CD4-positive, alpha-beta T cell treated with Interleukin-15 for 4 hours (primary cell): ENCODE data around the gene NPBWR2.
"Not testable (repeated sequence)": the region's sequence is repeated elsewhere in the genome, so short reads cannot be mapped to it uniquely, and the experiment has no call there.

Experiments
- DNase-seq: peaks from one replicate; pipeline ENCODE4 v3.0.0-alpha.2; 2020; ENCODE audit warnings: low spot score

Gene NPBWR2

DNA sequence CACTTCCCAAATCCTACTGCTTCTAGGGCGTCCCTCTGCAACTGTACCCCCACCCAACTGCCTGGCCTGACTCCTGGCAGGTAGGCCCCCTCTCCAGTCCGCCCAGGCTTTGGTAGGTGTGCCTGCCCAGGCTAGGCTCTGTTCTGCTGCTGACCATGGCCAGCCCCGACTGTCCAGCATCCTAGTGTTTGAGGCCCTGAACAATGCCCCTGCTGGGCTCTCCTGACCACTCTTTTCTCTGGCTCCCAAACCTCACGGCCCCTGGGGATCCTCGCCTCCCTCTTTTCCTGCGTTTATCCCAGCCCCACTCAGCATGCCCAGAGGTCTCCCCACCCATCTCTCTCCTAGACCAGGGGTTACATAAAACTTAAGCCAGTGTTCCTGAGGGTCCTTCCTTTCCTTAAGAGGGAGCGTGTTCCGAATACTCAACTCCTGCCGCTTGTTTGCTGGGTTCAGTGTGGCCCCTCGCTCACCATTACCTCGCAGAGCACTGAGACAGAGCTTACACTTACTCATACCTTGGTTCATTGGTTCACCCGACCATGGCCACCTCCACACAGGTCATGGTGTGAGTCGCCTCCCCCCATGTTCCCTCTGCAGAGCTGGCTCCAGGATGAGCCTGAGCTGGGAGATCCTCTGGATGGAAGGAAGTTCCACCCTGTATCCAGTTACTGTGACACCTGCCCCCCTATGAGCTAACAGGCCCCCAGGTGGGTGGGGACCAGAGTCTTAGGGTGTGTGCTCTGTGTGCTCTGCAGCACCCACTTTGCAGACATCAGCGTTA lies 35.8 kb upstream of the NPBWR2 start:
- no peak for DNase-seq

DNA sequence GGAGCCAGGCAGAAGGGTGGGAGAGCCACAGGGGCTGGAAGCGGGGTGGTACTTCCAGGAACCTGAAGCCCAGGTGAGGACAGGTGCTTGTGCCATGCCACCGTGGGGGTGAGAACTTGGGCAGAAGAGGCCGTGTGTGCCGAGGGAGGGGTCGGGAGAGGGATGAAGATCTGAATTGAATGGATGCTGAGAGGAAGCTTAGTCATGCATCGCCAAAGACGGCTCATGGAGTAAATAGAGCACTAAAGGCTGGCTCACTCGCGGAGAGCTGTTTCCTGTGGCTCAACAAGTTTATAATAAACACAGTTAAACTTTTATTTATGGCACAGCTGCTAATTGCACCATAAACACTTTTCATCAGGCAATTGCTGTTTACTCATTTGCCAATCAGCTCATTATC lies 35.2 kb upstream of the NPBWR2 start:
- DNase-seq = no peak

DNA sequence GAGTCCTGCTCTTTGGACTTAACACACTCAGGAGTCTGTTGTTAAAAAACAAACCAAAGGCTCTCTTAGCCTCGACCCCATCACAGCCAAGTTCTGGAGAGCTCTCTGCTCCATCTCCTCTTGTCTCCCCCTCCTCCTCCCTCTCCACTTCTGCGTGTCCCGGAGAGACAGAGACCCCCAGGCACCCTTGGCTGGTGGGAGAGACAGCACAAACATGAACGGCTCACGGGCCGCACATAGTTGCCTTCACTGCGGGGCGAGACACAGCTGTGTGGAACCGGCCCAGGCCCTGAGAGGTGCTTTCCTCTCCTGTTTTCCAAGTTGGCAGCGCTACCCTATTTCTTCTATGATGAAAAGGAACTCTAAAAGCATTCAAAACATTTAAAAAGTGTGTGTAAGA lies 33.6 kb upstream of the NPBWR2 start:
- no peak for DNase-seq

DNA sequence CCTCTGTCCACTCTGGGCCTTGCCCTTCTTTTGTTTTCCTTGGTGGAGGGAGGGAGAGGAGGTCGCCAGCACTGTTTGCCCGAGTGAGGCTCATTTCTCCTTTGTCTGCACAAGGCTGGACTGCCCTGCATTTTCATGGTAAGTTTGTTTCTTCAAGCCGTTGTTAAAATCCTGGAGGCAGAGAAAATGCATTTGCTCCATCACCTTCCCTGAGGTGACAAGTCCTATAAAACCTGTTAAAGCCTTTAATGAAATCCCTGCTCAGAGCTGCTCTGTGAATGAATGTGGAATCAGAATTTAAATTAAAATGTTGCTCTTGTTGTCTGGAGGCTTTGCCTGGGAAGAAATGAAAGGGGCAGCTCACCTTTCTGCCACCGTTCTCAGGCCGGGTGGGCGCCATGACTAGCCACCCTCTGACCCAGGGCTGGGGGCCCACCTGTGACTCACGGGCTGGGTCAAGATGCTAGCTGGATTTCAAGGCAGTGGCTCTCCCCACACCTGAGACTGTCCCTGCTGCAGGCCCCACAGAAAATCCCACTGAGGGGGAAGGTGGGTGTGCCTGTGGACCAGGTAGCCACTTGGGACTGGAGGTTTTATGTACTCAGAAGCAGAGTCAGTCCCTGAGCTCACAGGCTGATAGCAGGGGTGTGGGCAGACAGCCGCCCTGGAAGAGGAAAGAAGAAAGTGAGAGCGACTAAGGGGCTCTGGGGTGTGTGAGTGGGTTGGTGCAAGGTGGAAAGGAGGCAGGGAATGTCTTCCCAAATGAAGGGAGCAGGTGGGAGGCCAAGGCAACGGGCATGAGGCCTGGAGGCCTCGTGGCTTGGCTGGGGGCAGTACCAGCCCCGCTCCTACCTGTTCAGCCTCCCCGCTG lies 32.9 kb upstream of the NPBWR2 start:
- DNase-seq = no peak

DNA sequence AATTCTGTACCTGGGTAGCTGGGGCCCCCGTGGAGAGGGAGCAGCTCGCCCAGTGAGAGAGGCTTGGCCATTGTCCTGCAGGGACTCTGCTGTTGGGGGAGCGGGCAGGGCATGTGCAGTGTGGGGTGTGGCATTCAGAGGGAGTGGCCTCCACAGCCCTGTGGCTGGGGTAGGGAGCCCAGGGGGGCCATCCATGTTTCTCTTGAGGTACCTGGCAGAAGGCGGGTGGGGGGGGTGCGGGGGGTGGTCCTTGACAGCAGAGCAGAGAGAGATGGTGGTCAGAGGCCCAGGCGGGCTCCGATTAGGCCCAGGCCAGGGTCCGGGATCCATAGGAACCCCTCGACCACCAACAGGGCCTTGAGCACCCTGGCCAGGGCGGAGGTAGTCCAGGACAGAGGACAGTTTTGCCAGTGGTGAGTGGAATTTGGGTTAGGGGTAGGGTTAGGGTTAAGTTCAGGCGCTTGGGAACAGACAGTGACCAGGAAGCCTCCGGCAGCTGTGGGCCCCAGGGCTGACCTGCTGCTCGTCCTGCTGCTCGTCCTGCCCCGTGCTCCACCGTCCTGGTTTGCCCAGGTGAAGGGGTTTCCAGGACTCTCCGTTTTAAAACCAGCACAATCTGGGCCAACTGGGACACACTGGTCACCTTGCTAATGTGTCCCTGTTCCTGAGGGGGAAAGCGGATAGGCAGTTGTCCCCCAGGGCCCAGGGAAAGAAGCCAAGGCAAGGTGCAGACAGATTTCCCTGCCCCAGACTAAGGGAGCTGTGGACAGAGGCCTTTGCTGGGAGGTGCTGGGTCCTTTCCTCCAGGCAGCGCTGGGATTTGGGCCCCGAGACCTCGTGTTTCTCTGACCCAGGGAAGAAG lies 32.1 kb upstream of the NPBWR2 start:
- DNase-seq = no peak

DNA sequence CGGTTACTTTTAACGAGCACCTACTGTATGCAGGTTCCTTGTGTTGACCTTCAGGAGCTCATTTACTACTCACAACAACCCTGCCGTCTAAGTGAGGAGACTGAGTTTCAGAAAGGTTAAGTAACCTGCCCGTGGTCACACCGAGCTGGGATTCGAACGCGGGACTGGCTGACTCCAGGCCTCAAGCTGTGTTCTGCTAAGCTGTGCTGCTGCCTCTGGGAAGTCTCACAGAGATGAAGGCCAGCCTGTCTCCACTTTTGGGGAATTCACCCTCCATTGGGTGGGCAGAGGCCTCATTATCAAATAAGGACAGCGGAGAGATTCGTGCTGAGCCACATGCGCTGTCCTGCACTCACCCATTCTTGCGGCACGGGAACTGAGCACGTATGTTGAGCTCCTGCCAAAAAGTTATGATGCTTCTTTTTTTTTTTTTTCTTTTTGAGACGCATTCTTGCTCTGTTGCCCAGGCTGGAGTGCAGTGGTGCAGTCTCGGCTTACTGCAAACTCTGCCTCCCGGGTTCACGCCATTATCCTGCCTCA lies 31.0 kb upstream of the NPBWR2 start:
- DNase-seq = no peak

DNA sequence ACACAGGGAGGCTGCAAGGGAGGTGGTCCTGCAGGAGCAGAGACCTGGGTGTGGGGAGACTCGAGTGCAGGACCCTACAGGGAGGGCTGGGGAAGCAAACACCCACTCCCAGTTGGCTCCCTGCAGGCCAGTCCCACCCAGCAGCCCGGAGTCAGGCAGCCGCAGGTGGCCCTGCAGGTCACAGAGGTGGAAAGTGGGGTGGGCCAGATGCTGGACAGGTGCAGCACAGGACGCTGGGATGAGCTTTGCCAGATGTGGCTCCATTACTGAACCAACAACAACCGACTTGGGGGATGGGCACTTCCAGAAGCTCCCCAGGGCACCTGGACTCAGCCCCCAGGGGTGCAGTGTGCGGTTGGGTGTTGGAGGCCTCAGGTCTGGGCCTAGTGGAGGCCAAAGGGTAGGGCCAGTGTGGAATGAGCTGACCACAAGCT lies 30.2 kb upstream of the NPBWR2 start:
- DNase-seq = no peak

DNA sequence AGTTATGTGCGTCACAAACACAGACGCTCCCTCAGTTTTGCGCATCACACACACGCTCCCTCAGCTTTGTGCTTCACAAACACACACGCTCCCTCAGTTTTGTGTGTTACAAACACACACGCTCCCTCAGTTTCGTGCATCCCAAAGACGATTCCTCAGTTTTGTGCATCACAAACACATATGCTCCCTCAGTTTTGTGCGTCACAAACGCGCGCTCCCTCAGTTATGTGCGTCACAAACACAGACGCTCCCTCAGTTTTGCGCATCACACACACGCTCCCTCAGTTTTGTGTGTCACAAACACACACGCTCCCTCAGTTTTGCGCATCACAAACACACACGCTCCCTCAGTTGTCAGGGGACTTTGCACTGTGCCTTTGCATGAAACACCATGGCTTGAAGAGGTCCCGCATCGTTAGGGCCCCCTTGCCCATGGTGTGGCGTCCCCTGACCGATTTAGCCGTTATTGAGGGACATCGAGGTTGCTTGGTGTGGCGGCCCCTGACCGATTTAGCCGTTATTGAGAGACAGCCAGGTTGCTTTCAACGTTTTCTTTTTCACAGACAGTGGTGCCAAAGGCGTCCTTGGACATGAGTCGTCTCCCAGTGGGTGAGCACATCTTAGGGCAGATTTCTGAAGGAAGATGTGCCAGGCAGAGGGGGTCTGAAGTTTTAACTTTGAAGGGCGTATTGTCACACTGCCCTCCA lies 28.8 kb upstream of the NPBWR2 start:
- DNase-seq = no peak

DNA sequence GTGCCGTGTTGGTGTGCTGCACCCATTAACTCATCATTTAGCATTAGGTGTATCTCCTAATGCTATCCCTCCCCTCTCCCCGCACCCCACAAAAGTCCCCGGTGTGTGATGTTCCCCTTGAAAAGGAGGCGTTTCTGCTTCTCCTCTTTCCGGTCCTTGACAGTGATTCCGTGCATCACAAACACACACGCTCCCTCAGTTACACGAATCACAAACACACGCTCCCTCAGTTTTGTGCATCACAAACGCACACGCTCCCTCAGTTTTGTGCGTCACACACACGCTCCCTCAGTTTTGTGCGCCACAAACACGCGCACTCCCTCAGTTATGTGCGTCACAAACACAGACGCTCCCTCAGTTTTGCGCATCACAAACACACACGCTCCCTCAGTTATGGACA lies 27.4 kb upstream of the NPBWR2 start:
- DNase-seq = not testable (repeated sequence)

DNA sequence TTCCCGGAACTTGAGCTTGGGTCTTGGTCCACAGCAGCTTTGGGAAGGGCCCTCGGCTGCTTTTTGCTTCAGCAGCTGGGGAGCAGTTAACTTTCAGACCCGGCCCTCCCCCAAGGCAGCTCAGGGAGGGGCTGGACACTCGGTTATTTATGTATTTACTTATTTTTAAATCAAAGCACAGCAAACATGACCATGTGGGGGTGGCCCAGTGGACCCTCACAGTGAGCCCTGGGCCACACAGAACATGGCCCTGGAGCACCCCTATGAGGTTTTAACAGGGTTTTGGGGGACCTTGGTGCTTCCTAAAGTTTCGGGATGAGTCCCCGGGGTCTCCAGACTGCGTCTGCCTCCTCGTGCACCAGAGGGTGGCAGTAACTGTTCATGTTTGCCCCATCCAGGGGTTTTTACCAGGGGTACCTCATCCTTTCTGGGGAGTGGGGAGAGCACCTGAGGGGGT lies 26.6 kb upstream of the NPBWR2 start:
- DNase-seq = no peak

DNA sequence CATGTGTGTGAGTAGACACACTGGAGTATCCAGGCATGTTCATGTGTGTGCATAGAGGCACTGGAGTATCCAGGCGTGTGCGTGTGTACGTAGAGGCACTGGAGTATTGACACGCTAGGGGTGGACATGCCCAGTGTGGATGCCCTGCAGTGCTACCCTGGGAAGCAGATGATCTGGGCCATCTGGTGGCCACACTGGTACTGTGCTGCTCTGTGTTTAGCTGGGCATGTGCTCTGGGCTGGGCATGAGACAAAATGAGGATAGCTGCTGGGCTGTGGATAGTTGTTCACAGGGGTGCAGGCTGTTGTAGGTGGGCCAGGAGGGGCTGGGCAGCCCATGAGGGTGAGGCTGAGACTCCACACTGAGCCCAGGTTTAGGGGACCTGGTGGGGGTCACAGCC lies 24.0 kb upstream of the NPBWR2 start:
- no peak for DNase-seq

DNA sequence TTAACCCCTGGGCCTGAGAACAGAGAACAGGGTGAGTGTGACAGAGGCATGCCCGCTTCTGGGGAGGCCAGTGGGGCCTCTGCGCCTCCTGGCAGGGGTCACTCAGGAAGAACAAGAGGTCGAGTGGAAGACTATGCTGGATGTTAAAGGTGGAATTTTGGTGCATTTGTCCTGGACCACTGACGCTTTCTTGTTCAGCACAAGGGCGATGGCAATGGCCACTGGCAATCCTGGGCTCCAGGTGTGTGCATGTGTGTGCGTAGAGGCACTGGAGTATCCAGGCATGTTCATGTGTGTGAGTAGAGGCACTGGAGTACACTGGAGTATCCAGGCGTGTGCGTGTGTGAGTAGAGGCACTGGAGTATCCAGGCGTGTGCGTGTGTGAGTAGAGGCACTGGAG lies 23.5 kb upstream of the NPBWR2 start:
- DNase-seq = no peak

DNA sequence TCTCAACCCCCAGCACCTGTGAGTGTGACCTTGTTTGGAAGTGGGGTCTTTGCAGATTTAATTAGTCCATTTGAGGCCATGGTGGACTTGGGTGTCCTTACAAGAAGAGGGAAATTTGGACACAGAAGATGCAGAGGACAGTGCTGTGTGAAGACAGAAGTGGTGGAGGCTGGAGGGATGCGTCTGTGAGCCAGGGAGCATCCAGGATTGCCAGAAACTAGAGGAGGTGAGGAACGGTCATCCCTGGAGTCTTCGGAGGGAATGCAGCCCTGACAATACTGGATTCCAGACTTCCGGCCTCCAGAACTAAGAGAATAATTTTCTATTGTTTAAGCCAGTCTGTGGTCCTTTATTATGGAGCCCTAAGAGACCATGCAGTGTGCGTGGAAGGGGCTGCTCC lies 22.9 kb upstream of the NPBWR2 start:
- DNase-seq = no peak

DNA sequence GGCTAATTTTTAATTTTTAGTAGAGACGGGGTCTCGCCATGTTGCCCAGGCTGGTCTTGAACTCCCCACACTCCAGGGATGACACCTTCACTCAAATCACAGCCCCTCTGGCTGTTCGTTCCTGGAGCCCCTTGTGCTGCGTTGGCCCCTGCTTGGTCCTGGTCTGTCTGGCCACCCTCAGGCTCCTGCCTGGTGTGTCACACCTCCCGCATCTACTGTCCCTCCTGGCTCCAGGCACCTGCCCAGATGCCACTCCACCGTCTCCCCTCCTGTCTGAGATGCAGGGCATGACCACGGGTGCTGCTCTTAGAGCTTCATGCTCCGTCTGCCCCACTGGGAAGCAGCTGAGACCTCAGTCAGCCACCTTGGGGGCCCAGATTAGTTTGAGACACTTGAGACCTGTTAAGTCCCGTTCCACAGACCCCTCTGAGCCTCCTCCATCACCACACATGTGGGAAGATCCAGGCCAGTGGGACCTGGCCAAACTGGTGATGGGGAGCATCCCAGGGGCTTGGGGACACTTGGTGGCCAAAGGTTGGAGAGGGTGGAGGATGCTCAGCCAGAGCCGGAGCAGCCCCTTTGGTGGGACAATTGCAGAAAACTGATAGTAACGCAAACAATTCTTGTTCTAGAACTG lies 21.9 kb upstream of the NPBWR2 start:
- no peak for DNase-seq

DNA sequence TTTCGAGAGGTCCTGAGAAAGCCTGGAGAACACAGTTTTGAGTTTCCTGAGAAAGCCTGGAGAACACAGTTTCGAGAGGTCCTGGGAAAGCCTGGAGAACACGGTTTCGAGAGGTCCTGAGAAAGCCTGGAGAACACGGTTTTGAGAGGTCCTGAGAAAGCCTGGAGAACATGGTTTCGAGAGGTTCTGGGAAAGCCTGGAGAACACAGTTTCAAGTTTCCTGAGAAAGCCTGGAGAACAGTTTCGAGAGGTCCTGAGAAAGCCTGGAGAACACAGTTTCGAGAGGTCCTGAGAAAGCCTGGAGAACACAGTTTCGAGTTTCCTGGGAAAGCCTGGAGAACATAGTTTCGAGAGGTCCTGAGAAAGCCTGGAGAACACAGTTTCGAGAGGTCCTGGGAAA lies 16.2 kb upstream of the NPBWR2 start:
- DNase-seq = not testable (repeated sequence)

DNA sequence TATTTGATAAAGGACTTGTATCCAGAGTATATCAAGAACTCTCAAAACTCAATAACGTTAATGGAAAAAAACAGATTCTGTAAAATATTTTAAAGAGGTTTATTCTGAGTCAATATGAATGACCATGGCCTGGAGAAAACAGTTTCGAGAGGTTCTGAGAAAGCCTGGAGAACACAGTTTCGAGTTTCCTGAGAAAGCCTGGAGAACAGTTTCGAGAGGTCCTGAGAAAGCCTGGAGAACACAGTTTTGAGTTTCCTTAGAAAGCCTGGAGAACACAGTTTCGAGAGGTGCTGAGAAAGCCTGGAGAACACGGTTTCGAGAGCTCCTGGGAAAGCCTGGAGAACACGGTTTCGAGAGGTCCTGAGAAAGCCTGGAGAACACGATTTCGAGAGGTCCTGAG lies 15.6 kb upstream of the NPBWR2 start:
- not testable (repeated sequence) for DNase-seq

DNA sequence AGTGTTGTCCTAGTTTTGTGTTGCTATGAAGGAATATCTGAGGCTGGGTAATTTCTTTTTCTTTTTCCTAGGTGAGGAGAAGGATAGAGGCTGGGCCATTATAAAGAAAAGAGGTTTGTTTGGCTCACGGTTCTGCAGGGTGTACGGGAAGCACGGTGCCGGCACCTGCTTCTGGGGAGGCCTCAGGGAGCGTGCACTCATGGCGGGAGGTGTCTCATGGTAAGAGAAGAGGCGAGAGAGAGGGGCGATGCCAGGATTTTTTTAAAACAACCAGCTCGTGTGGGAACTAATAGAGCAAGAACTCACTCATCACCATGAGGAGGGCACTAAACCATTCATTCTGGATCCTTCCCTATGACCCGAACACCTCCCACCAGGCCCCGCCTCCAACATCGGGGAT lies 14.2 kb upstream of the NPBWR2 start:
- no peak for DNase-seq

DNA sequence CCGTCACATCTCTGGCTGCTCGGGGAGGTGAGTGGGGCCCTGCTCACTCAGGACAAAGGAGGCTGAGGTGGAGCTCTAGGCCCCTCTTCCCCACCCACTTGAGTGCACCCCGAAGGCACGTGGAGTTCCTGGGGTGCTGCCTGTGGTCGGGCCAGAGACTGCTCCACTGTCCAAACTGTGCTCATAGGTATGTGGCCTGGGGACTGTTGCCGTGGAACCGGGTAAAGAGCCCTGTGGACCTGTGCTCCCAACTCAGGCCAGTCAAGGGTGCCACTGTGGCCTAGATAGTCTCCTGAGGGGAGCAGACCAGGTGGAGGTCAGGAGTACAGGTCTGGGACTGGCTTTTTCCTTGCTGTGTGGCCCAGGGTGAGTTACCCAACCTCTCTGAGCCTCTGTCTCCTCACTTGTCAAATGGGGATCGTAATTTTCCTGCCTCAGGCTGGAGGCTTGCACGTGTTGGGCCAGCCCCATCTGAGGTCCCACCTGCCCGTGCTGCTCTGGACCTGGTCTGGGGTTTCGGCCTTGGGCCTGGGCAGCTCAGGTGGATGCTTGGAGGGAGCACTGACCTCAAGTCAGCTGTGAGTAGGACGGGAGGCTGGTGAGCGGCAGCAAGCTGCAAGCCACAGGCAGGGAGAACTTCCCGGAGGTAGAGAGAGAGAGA lies 12.4 kb upstream of the NPBWR2 start:
- no peak for DNase-seq

DNA sequence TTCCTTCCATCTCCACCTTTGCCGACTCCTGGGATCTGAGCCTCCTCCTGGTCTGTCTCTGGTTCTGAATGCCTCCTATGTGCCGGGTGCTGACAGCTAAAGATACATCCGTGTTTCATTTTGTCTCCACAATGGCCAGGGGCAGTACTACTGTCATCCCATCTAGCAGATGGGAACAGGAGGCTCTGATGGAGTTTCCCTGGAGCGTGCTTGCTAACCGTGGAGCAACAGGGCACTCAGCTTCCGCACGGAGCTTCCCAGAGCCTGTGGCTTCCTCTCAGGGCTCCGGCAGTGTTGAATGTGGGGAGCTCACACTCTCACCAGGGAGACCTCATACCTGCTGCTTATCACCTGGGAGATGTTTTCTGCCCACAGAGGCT lies 11.9 kb upstream of the NPBWR2 start:
- DNase-seq = no peak

DNA sequence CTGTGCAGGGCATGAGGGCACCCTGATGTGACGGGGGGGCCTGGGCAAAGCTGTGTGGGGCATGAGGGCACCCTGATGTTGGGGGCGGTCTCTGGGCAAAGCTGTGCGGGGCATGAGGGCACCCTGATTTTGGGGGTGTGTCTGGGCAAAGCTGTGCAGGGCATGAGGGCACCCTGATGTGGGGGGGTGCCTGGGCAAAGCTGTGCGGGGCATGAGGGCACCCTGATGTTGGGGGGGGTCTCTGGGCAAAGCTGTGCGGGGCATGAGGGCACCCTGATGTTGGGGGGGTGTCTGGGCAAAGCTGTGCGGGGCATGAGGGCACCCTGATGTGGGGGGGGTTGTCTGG lies 10.0 kb upstream of the NPBWR2 start:
- DNase-seq = not testable (repeated sequence)
